HG02938 (cell line): ENCODE results near the gene TEDC2.
"Not testable (repeated sequence)": the region's sequence is repeated elsewhere in the genome, so short reads cannot be mapped to it uniquely, and the experiment has no call there.

ENCODE experiments used
- ATAC-seq: cut with Tn5 transposase; IDR thresholded peaks from one replicate; pipeline ENCODE4 v1.9.1; 2021; ENCODE audit warnings: mild to moderate bottlenecking, moderate library complexity; ENCODE audit not compliant: unreplicated experiment

Gene TEDC2

GRCh38 chr16:2459647-2460390, at the start of gene TEDC2:
TEDC2 (plus strand) TSS chr16:2460109; CDS start chr16:2460145, 36 bp downstream.
- peak; percentile 78 for ATAC-seq

- ATAC-seq: no peak
Measured at GRCh38 chr16:2415085-2415484, 44.8 kb upstream of the TEDC2 start.

DNA sequence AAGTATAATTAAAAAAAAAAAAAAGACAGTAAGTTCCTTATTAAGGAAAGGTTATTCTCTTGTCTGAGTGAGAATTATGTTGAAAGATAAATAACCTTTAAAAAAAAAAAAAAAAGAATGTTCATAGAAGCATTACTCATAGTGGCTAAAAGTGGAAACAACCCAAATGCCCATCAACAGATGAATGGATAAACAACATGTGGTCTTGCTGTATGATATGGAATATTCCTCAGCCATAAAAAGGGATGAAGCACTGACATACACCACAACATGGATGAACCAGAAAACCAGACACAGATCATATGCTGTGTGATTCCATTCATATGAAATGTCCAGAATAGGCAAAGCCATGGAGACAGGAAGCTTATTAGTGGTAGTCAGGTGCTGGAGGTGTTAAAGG, 39.9 kb upstream of the TEDC2 start:
- ATAC-seq: no peak

- ATAC-seq: no peak
Measured at GRCh38 chr16:2422123-2422867, 37.6 kb upstream of the TEDC2 start.

DNA sequence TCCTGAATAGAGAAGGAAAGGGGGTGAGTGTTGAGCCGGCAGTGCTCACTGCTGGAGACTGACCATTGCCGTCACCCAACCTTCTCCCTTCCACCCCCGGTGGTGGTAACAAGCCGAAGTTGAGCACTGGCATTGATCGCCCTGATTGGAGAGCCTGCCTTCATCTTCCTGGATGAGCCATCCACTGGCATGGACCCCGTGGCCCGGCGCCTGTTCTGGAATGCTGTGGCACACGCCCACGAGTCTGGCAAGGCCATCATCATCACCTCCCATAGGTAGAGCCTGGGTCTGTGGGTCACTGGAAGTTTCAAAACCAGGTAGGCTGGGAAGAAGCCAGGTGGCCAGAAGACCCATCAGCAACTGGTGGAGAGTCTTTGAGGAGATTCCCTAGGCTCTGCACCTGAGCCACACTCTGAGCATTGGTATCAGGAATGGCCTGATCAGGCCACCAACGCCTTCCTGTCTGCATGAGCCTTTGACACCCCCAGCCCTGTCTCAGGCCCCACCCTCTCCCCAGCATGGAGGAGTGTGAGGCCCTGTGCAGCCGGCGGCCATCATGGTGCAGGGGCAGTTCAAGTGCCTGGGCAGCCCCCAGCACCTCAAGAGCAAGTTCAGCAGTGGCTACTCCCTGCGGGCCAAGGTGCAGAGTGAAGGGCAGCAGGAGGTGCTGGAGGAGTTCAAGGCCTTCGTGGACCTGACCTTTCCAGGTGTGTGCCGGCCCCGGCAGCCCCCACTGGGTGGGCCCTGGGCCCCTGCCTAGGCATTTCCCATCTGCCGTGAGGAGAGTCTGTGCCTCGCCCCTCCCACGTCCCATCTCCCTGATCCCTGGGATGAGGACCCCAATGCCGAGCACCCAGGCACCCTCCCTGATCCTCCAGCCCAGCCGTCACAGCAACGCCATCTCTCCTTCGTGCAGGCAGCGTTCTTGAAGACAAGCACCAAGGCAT, 35.6 kb upstream of the TEDC2 start:
- ATAC-seq: no peak

- ATAC-seq: no peak
Measured at GRCh38 chr16:2425008-2425518, 34.8 kb upstream of the TEDC2 start.

GRCh38 chr16:2425825-2426430, 34.0 kb upstream of the TEDC2 start:
- ATAC-seq: no peak

- no peak for ATAC-seq
Measured at GRCh38 chr16:2426941-2427361, 33.0 kb upstream of the TEDC2 start.

DNA sequence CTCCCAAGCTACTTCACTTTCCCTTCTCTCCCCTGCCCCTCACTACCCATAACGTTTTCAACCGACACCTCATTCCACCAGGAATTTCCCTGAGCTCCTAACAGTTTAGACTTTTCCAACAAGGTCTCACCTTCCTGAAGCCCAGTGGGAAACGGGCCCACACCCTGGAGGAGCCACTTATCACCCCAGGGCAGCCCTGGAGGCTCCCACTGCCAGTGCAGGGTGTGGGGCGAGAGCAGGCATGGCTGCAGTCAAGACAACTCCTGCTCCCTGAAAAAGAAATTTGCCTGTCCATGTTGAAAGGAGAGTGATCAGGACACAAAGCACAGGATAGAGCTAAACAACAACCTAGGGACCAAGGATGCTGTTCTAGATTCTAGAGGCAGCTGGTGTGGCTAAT, 32.4 kb upstream of the TEDC2 start:
- ATAC-seq: no peak

- no peak for ATAC-seq
Measured at GRCh38 chr16:2428051-2428783, 31.7 kb upstream of the TEDC2 start.

DNA sequence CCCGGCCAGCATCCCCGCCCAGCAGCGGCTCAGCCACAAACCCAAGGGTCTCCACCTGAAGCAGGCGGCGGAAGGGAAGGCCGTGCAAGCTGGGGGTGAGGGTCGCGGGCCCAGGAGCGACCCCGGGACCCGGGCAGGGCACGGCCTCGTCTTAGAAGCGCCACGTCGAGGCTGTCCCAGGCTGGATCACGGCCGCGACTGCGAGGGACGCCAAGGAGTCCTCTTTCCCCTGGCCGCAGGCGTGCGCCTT, 31.2 kb upstream of the TEDC2 start:
- ATAC-seq: peak; percentile 26

DNA sequence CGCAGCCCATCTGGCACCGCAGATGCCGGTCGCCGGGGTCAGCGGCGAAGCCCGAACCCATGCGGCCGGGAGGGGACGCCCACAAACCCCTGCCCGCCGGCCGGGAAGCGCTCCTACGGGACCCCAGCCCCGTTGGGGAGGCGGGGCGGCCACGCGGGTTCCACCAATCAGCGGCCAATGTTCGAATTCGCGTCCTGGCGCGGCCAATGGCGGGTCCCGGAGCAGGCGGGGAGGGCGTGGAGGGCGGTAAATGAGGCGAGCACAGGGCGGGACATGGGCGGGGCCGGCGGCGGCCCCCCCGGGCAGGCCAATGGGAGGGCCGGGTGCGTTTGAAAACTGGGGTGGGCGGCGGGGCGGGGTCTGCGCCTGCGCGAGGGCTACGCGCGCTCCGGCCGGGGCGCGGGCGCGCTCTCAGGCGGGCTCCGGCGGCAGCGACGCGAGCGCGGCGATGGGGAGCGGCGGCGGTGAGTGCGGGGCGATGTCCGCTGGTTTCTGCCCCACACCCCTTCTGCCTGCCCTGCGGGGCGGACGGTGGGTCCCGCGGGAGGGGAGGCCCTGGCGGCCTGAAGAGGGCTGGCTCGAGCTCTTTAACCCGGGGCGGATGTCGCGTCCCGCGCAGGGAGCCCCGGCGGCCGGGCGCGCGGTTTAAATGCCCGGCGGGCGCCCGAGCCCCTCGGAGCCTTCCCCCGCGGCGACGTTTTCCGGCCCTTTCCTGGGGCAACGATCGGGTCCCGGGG, 30.7 kb upstream of the TEDC2 start, which contains the start of gene CCNF:
CCNF (plus strand) TSS at position 414 of the 737 bp plus-strand sequence; CDS start at position 449, 35 bp downstream.
- peak; percentile 77 for ATAC-seq

GRCh38 chr16:2429771-2430663, 29.9 kb upstream of the TEDC2 start:
- peak; percentile 9 for ATAC-seq

GRCh38 chr16:2432286-2432685, 27.6 kb upstream of the TEDC2 start:
- no peak for ATAC-seq

- no peak for ATAC-seq
Measured at GRCh38 chr16:2432801-2433505, 27.0 kb upstream of the TEDC2 start.

DNA sequence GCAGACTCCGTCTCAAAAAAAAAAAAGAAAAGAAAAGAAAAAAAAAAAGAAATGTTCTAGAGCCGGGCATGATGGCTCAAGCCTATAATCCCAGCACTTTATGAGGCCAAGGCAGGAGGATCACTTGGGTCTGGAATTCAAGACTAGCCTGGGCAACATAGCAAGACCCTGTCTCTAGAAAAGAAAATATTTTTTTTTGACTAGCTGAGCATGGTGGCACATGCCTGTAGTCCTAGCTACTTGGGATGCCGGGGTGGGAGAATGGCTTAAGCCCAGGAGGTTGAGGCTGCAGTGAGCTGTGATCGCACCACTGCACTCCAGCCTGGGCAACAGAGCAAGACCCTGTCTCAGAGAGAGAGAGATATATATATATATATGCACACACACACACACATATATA, 24.7 kb upstream of the TEDC2 start:
- ATAC-seq: not testable (repeated sequence)

DNA sequence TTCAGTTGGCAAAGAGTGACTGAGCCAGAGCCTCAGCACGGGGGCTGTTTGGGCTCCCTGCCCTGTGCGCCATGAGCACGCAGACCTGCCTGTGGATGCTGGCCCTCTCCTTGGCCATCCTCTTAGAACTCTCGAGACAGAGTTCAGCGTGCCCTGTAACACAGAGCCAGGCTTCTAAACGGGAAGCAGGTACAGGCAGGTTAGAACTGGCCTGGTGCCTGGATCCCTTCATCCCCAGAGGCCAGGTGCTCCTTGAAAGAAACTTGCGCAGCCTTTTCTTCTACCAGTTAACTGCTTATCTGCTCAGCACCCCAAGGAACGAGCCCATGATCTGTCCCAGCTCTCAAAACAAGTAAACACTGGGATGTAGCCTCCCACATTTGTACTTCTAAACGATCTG, 23.8 kb upstream of the TEDC2 start:
- no peak for ATAC-seq
